Measurements from ENCODE around the gene SLC35F6. TPM values are rescaled to one million over a fixed set of nuclear protein-coding genes. Genes with fewer than 3 reads are reported as not detected.

SLC35F6 gene
- total RNA-seq, 1 donor from 2014 or later, result 48.4 TPM

DNA sequence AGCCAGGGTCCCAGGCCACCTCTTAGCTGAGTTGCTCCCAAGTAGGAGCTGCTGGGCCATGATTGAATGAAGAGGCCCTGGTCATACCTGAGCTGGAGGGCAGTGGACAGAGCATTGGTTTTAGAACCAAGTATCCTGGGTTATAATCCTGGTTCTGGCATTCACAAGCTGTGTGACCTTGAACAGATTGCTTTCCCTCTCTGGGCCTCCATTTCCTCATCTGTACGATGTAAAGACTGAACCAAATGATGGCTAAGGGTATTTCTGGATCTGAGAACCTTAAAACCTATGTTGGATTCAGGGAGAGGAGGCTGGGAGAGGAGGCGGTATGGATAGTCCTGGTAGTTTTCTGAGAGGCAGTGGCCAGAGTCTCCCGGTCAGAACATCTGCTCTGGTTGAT, 40.6 kb upstream of the SLC35F6 start:
- TF ChIP-seq, protein P1, sequence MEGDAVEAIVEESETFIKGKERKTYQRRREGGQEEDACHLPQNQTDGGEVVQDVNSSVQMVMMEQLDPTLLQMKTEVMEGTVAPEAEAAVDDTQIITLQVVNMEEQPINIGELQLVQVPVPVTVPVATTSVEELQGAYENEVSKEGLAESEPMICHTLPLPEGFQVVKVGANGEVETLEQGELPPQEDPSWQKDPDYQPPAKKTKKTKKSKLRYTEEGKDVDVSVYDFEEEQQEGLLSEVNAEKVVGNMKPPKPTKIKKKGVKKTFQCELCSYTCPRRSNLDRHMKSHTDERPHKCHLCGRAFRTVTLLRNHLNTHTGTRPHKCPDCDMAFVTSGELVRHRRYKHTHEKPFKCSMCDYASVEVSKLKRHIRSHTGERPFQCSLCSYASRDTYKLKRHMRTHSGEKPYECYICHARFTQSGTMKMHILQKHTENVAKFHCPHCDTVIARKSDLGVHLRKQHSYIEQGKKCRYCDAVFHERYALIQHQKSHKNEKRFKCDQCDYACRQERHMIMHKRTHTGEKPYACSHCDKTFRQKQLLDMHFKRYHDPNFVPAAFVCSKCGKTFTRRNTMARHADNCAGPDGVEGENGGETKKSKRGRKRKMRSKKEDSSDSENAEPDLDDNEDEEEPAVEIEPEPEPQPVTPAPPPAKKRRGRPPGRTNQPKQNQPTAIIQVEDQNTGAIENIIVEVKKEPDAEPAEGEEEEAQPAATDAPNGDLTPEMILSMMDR (IDR thresholded peaks at IDR 0.05), result no peak
- no peak for DNase-seq (ENCODE audit: low spot score)
- Mint-ChIP-seq H3K9me3 (ENCODE audit: low read depth) (no peaks in the 10 kb centered on the region), H3K27ac (ENCODE audit: unreplicated experiment) (peak overlapping the region; percentile 94), H3K27me3 (ENCODE audit: low read depth) (no peaks in the 10 kb centered on the region), H3K36me3 (ENCODE audit: low read depth) (no peaks in the 10 kb centered on the region), H3K4me3 (ENCODE audit: unreplicated experiment) (no peak overlapping the region), H3K4me1 (ENCODE audit: low read depth) (peaks cover 62% of the 10 kb centered on the region)

DNA sequence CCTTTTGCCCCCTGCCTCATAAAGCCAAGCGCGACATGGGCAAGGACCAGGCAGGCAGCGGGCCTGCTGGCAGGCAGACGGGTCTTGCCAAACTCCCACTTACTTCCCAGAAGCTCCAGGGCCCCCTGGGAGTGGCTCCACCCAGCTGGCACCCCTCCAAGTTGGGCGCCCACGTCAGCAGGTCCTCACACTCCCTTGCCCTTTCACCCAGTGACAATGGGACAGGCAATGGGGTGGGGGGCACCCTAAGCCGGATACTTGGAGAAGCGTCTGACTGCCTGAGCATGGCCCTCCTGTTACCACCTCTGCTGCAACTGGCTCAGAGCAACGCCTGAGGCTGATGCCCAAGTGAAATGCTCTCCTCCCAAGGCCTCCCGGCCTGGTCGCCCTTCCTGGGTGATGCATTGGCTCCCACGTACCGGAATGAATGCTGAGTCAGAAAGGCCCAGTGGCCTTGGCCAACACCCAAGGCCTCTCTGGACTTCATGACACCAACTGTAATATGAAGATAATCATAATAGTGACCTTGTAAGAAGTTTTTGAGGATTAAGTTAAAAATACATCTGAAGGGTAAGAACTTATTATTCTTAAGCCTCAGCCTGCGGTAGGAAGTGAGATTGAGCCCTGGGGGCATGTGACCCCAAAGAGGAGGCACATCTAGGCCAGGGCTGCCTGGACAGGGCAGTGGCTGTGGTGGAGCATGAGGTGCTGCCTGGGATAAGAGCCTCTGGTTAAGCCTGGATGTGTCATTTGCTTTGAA, 39.9 kb upstream of the SLC35F6 start:
- H3K9me3 Mint-ChIP-seq (ENCODE audit: low read depth), result no peaks in the 10 kb centered on the region
- H3K4me3 Mint-ChIP-seq (ENCODE audit: unreplicated experiment), result no peak overlapping the region
- TF ChIP-seq, protein P1 (IDR thresholded peaks at IDR 0.05), result no peak
- peaks cover 59% of the 10 kb centered on the region for H3K4me1 Mint-ChIP-seq (ENCODE audit: low read depth)
- H3K36me3 Mint-ChIP-seq (ENCODE audit: low read depth), result no peaks in the 10 kb centered on the region
- no peaks in the 10 kb centered on the region for H3K27me3 Mint-ChIP-seq (ENCODE audit: low read depth)
- DNase-seq (ENCODE audit: low spot score), result no peak
- H3K27ac Mint-ChIP-seq (ENCODE audit: unreplicated experiment), result peak overlapping the region; percentile 94

DNA sequence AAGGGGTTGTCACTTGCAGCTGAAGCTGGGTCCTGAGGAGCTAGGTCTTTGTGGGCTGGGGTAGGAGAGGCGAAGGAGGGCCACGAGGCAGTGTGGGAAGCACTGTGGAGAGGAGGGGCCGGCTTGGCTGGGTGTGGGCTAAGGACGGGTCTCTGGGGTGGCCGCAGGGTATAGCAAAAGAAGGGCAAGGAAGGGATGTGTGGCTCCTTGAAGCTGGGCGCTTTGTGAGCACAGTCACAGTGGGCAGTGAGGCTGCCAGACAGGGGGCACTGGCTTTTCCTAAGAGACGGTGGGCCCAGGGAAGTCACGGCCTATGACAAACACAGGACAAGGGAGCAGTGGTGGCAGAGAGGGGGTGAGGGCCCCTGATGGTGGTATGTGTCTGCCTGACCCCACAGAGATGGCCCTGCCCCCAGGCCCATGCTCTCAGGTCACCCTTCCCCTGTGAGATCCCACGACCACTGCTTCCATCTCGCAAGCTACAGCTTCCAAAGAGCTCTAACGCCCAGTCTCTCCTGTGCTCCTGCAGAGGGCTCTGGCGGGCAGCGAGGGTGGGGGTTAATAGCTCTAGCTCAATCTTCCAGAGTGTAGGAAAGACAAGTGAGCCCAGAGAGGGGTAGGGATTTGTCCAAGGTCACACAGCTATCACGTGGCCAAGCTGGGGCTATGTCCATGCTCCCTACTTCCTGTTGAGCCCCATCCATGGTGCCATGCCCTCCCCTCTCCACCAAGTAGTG, 39.1 kb upstream of the SLC35F6 start:
- H3K27me3 Mint-ChIP-seq (ENCODE audit: low read depth), result no peaks in the 10 kb centered on the region
- peaks cover 51% of the 10 kb centered on the region for H3K4me1 Mint-ChIP-seq (ENCODE audit: low read depth)
- peak overlapping the region; percentile 94 for H3K27ac Mint-ChIP-seq (ENCODE audit: unreplicated experiment)
- TF ChIP-seq, protein P1 (IDR thresholded peaks at IDR 0.05), result no peak
- no peak overlapping the region for H3K4me3 Mint-ChIP-seq (ENCODE audit: unreplicated experiment)
- no peak for DNase-seq (ENCODE audit: low spot score)
- no peaks in the 10 kb centered on the region for H3K36me3 Mint-ChIP-seq (ENCODE audit: low read depth)
- no peaks in the 10 kb centered on the region for H3K9me3 Mint-ChIP-seq (ENCODE audit: low read depth)

DNA sequence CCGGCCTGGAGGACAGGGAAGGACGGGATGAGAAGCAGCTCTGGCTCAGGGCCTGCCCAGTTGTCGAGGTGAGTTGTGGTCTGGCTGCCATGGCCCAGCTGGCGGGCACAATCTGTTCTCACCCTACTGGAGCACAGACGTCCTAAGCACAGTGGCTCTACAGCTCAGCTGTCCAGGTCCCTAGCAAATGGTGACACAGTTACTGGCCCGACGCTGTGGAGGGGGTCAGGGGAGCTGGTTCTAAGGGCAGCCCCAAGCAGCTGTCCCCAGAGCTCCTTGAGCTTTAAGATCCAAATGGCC, 38.6 kb upstream of the SLC35F6 start:
- H3K4me3 Mint-ChIP-seq (ENCODE audit: unreplicated experiment), result no peak overlapping the region
- no peaks in the 10 kb centered on the region for H3K9me3 Mint-ChIP-seq (ENCODE audit: low read depth)
- TF ChIP-seq, protein P1 (IDR thresholded peaks at IDR 0.05), result no peak
- H3K27me3 Mint-ChIP-seq (ENCODE audit: low read depth), result no peaks in the 10 kb centered on the region
- peaks cover 46% of the 10 kb centered on the region for H3K4me1 Mint-ChIP-seq (ENCODE audit: low read depth)
- H3K36me3 Mint-ChIP-seq (ENCODE audit: low read depth), result no peaks in the 10 kb centered on the region
- no peak overlapping the region for H3K27ac Mint-ChIP-seq (ENCODE audit: unreplicated experiment)
- DNase-seq (ENCODE audit: low spot score), result no peak

DNA sequence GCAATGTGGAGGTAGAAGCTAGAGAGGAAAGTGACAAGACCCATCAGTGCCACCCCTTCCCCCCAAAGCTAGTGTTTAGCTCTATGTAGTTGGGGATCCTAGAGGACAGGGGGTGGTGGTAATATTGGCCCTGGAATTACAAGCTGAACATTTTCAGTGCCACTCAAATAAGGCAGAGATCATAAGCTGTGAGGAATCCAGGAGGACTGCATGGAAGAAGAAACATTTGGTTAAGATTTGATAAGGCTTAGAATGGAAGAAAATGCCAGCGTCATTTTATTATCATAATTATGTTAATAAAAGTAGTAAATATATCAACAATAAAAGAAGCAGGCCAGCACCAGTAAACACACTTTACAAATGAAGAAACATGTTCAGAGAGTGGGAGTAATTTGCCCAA, 37.9 kb upstream of the SLC35F6 start:
- H3K4me1 Mint-ChIP-seq (ENCODE audit: low read depth), result peaks cover 39% of the 10 kb centered on the region
- H3K9me3 Mint-ChIP-seq (ENCODE audit: low read depth), result no peaks in the 10 kb centered on the region
- H3K36me3 Mint-ChIP-seq (ENCODE audit: low read depth), result no peaks in the 10 kb centered on the region
- TF ChIP-seq, protein P1 (IDR thresholded peaks at IDR 0.05), result no peak
- H3K4me3 Mint-ChIP-seq (ENCODE audit: unreplicated experiment), result no peak overlapping the region
- H3K27me3 Mint-ChIP-seq (ENCODE audit: low read depth), result no peaks in the 10 kb centered on the region
- no peak for DNase-seq (ENCODE audit: low spot score)
- no peak overlapping the region for H3K27ac Mint-ChIP-seq (ENCODE audit: unreplicated experiment)
